Thoracic aorta (tissue), 2 donors: Measurements from ENCODE around the gene CDKN2A. TPM values are rescaled to one million over a fixed set of nuclear protein-coding genes. Genes with fewer than 3 reads are reported as not detected.

ENCODE experiments used
- ATAC-seq: fragments of 150-250 bp; one replicate; pipeline ENCODE4 v1.8.0; 2017; ENCODE audit warnings: low read depth; ENCODE audit not compliant: insufficient number of reproducible peaks, low FRiP score
- DNase-seq: peaks from one replicate; pipeline ENCODE4 v3.0.0-alpha.2; 2020; ENCODE audit warnings: low spot score
- H3K27ac ChIP-seq, 2 donors: fragments of 200-600 bp; sonication (generic); 1 replicate in 1 of 2; 2 replicates in 1 of 2; pipeline ENCODE4 v1.5.1; 2016; ENCODE audit warnings: mild to moderate bottlenecking in 2 of 2, moderate library complexity in 2 of 2
- H3K27me3 ChIP-seq: fragments of 200-600 bp; sonication (generic); replicated peaks from 2 replicates; pipeline ENCODE4 v1.6.0; 2016; ENCODE audit warnings: mild to moderate bottlenecking; ENCODE audit not compliant: insufficient read depth
- H3K36me3 ChIP-seq: fragments of 200-600 bp; sonication (generic); one replicate; pipeline ENCODE4 v1.5.1; 2016
- H3K4me1 ChIP-seq, 2 donors: fragments of 200-600 bp; sonication (generic); 1 replicate in 1 of 2; 2 replicates in 1 of 2; pipeline versions ENCODE4 v1.5.1 to v1.6.0; 2016; ENCODE audit warnings: low read depth in 2 of 2, mild to moderate bottlenecking in 1 of 2; ENCODE audit not compliant: control insufficient read depth in 1 of 2
- H3K4me3 ChIP-seq: fragments of 200-600 bp; sonication (generic); 2 replicates; pipeline ENCODE4 v1.5.1; 2016; ENCODE audit warnings: mild to moderate bottlenecking
- H3K9me3 ChIP-seq: fragments of 200-600 bp; sonication (generic); 2 replicates; pipeline ENCODE4 v1.5.1; 2016
- CTCF ChIP-seq: fragments of 200-600 bp; sonication (generic); IDR thresholded peaks from one replicate; pipeline ENCODE4 v1.5.1; 2019; ENCODE audit warnings: antibody characterized with exemption
- total RNA-seq, 2 donors: library from RNA; depleted of rRNA; stranded (reverse); fragments of >200 nt; gene quantifications; one replicate each; pipeline versions ENCODE4 v1.1.0 to v1.2.3, GENCODE V29; 2016

CDKN2A gene
- total RNA-seq, 2 donors from 2014 or later: 4.1 to 10.3 TPM

- Histone ChIP-seq H3K36me3 (no peaks in the 10 kb centered on the region), H3K4me1 (no peaks in the 10 kb centered on the region), H3K27me3 (no peaks in the 10 kb centered on the region), H3K27ac (no peak overlapping the region), H3K9me3 (no peaks in the 10 kb centered on the region), H3K4me3 (no peak overlapping the region)
- DNase-seq: no peak
- TF ChIP-seq CTCF: no peak
- no peak for ATAC-seq
Measured at GRCh38 chr9:22022396-22022795, 28.2 kb upstream of the CDKN2A start.

- Histone ChIP-seq H3K9me3 (no peaks in the 10 kb centered on the region), H3K27me3 (no peaks in the 10 kb centered on the region), H3K4me3 (no peak overlapping the region), H3K36me3 (no peaks in the 10 kb centered on the region), H3K27ac (no peak overlapping the region), H3K4me1 (peaks cover 0 to 5% of the 10 kb centered on the region in 2 donors)
- DNase-seq (no peak), ATAC-seq (no peak)
- no peak for TF ChIP-seq CTCF
Measured at GRCh38 chr9:22010866-22011625, 16.9 kb upstream of the CDKN2A start.

- Histone ChIP-seq H3K36me3 (no peaks in the 10 kb centered on the region), H3K27ac (no peak overlapping the region), H3K27me3 (no peaks in the 10 kb centered on the region), H3K4me1 (peaks cover 0 to 5% of the 10 kb centered on the region in 2 donors), H3K9me3 (no peaks in the 10 kb centered on the region), H3K4me3 (peak overlapping the region; percentile 76)
- ATAC-seq (no peak), DNase-seq (no peak)
- peak; percentile 27 for TF ChIP-seq CTCF
Measured at GRCh38 chr9:22009506-22009867, 15.3 kb upstream of the CDKN2A start.

- H3K9me3 ChIP-seq: no peaks in the 10 kb centered on the region
- ATAC-seq (peak; percentile 94), DNase-seq (peak; percentile 80)
- TF ChIP-seq CTCF: peak; percentile 88
- H3K27me3 ChIP-seq: no peaks in the 10 kb centered on the region
- no peaks in the 10 kb centered on the region for H3K36me3 ChIP-seq
- peak within 1 kb of the TSS; percentile 83 to 88 for H3K27ac ChIP-seq
- peak within 1 kb of the TSS; percentile 76 for H3K4me3 ChIP-seq
- H3K4me1 ChIP-seq: peaks cover 0 to 5% of the 10 kb centered on the region in 2 donors
Measured at GRCh38 chr9:22008717-22009505, 14.7 kb upstream of the CDKN2A start, which contains the start of gene CDKN2B. CDKN2B (minus strand) TSS chr9:22009305; CDS start chr9:22008953, 352 bp downstream.

- peak overlapping the region; percentile 83 to 88 for H3K27ac ChIP-seq
- TF ChIP-seq CTCF: no peak
- DNase-seq: no peak
- H3K27me3 ChIP-seq: no peaks in the 10 kb centered on the region
- ATAC-seq: no peak
- H3K4me1 ChIP-seq: peaks cover 0 to 5% of the 10 kb centered on the region in 2 donors
- no peaks in the 10 kb centered on the region for H3K9me3 ChIP-seq
- peak overlapping the region; percentile 76 for H3K4me3 ChIP-seq
- no peaks in the 10 kb centered on the region for H3K36me3 ChIP-seq
Measured at GRCh38 chr9:22008384-22008716, 14.2 kb upstream of the CDKN2A start.
